ENCODE results near the gene NEUROD2.

Gene NEUROD2

DNA sequence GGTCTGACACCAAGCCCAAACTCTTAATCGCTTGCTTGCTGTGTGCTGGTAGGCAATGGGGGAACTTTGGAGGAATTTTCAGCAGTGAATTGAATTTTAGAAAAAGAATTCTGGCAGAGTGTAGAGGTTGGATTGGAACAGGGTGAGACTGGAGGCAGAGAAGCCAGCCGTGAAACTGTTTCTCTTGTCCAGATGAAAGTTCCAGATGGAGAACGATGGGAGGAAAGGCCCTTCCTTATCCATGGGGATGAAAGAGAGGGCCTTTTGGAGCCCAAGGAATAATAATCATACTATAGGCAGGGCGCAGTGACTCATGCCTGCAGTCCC lies 26.0 kb downstream of the NEUROD2 start:
- H3K9me3 ChIP-seq (ENCODE audit: low read length), result no peaks in the 10 kb centered on the region
- H3K36me3 ChIP-seq (ENCODE audit: insufficient read depth, low read length), result no peaks in the 10 kb centered on the region
- peaks cover 21% of the 10 kb centered on the region for H3K4me1 ChIP-seq (ENCODE audit: insufficient read depth, low read length)
- peaks cover 3% of the 10 kb centered on the region for H3K27me3 ChIP-seq (ENCODE audit: insufficient read depth, low read length)
- H2AFZ ChIP-seq (ENCODE audit: low read depth, low read length), result no peak overlapping the region
- H3K4me3 ChIP-seq (ENCODE audit: low read length), result no peak overlapping the region

- H2AFZ ChIP-seq (ENCODE audit: low read depth, low read length), result no peak overlapping the region
- H3K27me3 ChIP-seq (ENCODE audit: insufficient read depth, low read length), result peaks cover 3% of the 10 kb centered on the region
- no peaks in the 10 kb centered on the region for H3K9me3 ChIP-seq (ENCODE audit: low read length)
- H3K36me3 ChIP-seq (ENCODE audit: insufficient read depth, low read length), result no peaks in the 10 kb centered on the region
- peaks cover 21% of the 10 kb centered on the region for H3K4me1 ChIP-seq (ENCODE audit: insufficient read depth, low read length)
- H3K4me3 ChIP-seq (ENCODE audit: low read length), result no peak overlapping the region
These were observed 26.5 kb downstream of the NEUROD2 start for GRCh38 chr17:39581071-39581758.

DNA sequence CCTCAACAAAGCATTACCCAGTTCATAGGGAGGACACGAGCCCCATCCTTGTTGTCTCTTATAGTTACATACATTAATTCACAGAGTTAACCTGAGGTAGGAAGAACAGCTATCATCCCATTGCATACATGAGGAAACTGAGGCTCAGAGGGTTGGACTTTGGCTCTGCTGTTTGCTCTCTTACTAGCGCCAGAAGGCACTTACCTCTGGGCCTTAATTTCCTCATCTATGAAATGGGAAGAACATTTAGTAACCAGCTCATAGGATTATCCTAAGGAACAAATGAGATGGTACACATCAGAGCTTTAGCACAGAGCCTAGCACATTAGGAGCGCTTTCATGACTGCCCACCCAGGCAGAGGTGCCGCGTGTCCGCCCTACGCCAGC lies 27.6 kb downstream of the NEUROD2 start:
- no peak overlapping the region for H3K4me3 ChIP-seq (ENCODE audit: low read length)
- no peak overlapping the region for H2AFZ ChIP-seq (ENCODE audit: low read depth, low read length)
- no peaks in the 10 kb centered on the region for H3K27me3 ChIP-seq (ENCODE audit: insufficient read depth, low read length)
- H3K4me1 ChIP-seq (ENCODE audit: insufficient read depth, low read length), result peaks cover 21% of the 10 kb centered on the region
- H3K36me3 ChIP-seq (ENCODE audit: insufficient read depth, low read length), result no peaks in the 10 kb centered on the region
- no peaks in the 10 kb centered on the region for H3K9me3 ChIP-seq (ENCODE audit: low read length)

DNA sequence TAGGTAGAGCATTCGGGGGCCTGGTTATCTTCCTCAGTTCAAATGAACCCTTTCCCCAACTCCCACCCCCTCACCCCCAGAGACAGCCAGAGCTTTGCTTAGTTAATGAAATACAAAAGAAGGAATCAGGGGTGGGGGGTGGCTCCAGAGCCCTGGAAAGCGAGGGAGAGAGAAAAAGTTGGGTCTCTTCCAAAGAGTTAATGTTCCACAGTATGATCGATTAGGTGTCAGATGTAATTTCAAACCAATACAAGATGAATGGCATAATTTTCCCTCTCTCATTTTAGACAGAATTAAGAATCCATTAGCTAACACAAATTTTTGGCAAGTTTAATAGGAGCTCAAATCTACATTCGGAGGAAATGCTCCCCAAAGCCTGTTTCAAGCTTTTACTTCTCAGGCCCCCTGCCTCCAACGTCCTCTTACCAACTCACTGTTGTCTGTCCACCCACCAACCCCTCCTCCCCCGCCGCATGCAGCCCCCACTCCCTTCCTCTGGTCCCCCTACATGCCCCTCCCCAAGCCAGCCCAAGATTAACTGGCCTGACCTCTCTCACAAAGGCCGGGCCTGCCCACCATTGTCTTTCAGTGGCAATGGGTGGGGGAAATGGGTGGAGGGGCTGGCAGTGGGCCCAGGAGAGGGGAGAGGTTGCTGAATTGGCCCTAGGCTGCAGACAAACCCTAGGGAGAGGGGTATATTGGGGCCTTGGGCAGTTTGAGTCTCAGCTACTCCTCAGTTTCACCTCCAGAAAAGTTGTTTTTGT lies 28.2 kb downstream of the NEUROD2 start:
- Histone ChIP-seq H3K4me1 (ENCODE audit: insufficient read depth, low read length) (peaks cover 21% of the 10 kb centered on the region), H3K27me3 (ENCODE audit: insufficient read depth, low read length) (no peaks in the 10 kb centered on the region), H3K36me3 (ENCODE audit: insufficient read depth, low read length) (no peaks in the 10 kb centered on the region), H2AFZ (ENCODE audit: low read depth, low read length) (no peak overlapping the region), H3K9me3 (ENCODE audit: low read length) (no peaks in the 10 kb centered on the region), H3K4me3 (ENCODE audit: low read length) (no peak overlapping the region)

GRCh38 chr17:39578272-39578671 lies 29.4 kb downstream of the NEUROD2 start:
- H3K27me3 ChIP-seq (ENCODE audit: insufficient read depth, low read length), result no peaks in the 10 kb centered on the region
- peaks cover 25% of the 10 kb centered on the region for H3K4me1 ChIP-seq (ENCODE audit: insufficient read depth, low read length)
- no peaks in the 10 kb centered on the region for H3K36me3 ChIP-seq (ENCODE audit: insufficient read depth, low read length)
- H2AFZ ChIP-seq (ENCODE audit: low read depth, low read length), result no peak overlapping the region
- H3K4me3 ChIP-seq (ENCODE audit: low read length), result no peak overlapping the region
- H3K9me3 ChIP-seq (ENCODE audit: low read length), result no peaks in the 10 kb centered on the region

- Histone ChIP-seq H2AFZ (ENCODE audit: low read depth, low read length) (no peak overlapping the region), H3K9me3 (ENCODE audit: low read length) (peaks cover 2% of the 10 kb centered on the region), H3K27me3 (ENCODE audit: insufficient read depth, low read length) (no peaks in the 10 kb centered on the region), H3K4me3 (ENCODE audit: low read length) (no peak overlapping the region), H3K36me3 (ENCODE audit: insufficient read depth, low read length) (no peaks in the 10 kb centered on the region), H3K4me1 (ENCODE audit: insufficient read depth, low read length) (peaks cover 25% of the 10 kb centered on the region)
These were observed 31.5 kb downstream of the NEUROD2 start for GRCh38 chr17:39576187-39576586.

DNA sequence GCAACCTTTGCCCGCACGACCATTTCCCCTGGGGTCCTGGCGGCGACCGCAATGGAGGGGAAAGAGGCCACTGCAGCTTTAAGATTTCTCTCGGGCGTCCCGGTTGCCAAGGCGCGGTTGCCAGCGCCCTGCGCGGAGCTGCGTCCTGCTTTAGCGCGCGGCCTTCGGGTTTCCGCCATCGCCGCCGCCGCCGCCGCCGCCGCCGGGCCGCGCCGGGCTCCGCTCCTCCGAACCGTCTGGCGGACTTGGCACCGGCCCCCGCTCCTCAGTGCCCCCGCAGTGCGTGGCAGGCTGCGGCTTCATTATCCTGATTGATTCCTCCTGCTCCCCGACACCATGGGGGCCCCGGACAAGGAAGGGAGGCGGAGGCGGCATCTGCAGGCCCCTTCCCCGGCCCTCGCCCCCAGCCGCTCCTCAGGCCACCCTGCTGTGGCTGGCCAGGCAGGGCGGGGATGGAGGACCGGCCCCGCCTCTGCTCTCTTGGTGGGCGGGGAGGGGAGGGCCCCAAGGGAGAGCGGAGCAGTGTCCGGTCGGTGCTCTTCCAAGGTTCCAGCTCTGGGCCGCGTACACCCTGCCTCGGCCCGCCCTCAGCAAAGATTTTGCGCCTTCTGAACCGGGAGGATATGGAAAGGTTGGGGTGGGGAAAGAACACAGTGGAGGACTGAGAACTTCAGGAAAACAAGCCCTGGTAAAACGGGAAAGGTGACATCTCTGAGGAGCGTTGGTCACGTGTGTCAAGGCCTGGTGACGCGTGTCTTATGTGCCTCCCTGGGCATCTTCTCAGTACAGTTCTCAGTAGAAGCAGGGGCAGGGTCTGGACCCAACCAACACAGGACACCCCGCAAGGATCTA lies 34.0 kb downstream of the NEUROD2 start:
- H2AFZ ChIP-seq (ENCODE audit: low read depth, low read length), result peak overlapping the region; percentile 91
- peaks cover 7% of the 10 kb centered on the region for H3K4me1 ChIP-seq (ENCODE audit: insufficient read depth, low read length)
- peak overlapping the region; percentile 65 for H3K4me3 ChIP-seq (ENCODE audit: low read length)
- H3K36me3 ChIP-seq (ENCODE audit: insufficient read depth, low read length), result peaks cover 6% of the 10 kb centered on the region
- H3K9me3 ChIP-seq (ENCODE audit: low read length), result peaks cover 4% of the 10 kb centered on the region
- H3K27me3 ChIP-seq (ENCODE audit: insufficient read depth, low read length), result no peaks in the 10 kb centered on the region

DNA sequence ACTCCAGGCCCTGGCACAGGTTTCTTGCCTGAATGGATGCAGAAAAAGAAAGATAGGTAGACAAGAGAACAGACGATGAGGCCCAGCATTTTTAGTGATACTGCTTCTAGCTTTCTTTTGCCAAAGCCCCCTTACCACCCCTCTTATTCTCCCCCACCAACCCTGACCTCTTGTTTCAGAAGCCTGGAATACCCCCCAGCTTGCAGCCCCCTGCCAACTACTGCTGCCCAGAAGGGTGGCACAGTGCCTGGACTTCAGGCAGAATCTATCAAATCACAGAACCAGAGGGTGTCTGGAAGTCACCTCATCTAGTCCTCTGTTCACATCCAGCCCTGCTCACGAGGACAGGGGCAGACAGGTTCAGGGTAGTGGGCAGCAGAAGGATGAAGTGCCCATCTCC lies 35.6 kb downstream of the NEUROD2 start:
- Histone ChIP-seq H3K36me3 (ENCODE audit: insufficient read depth, low read length) (peaks cover 15% of the 10 kb centered on the region), H3K4me1 (ENCODE audit: insufficient read depth, low read length) (peaks cover 4% of the 10 kb centered on the region), H3K9me3 (ENCODE audit: low read length) (peaks cover 4% of the 10 kb centered on the region), H2AFZ (ENCODE audit: low read depth, low read length) (no peak overlapping the region), H3K4me3 (ENCODE audit: low read length) (no peak overlapping the region), H3K27me3 (ENCODE audit: insufficient read depth, low read length) (no peaks in the 10 kb centered on the region)

GRCh38 chr17:39569126-39569525 lies 38.6 kb downstream of the NEUROD2 start:
- no peak overlapping the region for H3K4me3 ChIP-seq (ENCODE audit: low read length)
- H3K27me3 ChIP-seq (ENCODE audit: insufficient read depth, low read length), result no peaks in the 10 kb centered on the region
- H3K36me3 ChIP-seq (ENCODE audit: insufficient read depth, low read length), result peaks cover 21% of the 10 kb centered on the region
- H2AFZ ChIP-seq (ENCODE audit: low read depth, low read length), result no peak overlapping the region
- H3K4me1 ChIP-seq (ENCODE audit: insufficient read depth, low read length), result peaks cover 7% of the 10 kb centered on the region
- H3K9me3 ChIP-seq (ENCODE audit: low read length), result peaks cover 4% of the 10 kb centered on the region

DNA sequence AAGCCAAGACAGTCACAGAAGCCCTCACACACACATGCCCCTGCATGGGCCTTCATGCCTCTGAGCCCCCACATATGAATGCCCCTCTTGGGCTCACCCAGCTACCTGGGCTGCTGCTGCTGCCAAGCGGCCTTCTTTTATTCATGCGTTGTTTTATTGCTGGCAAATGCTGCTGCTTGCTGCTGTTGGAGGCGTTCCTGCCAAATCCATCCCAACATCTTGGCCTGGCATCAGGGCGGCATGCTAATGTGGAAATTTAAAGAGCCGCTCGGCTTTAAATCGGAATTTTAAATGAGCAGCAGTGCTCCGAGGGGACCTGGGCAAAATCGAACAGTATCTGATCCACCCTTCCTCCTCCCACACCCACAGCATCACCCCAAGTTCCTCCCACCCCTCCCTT lies 39.0 kb downstream of the NEUROD2 start:
- peaks cover 8% of the 10 kb centered on the region for H3K4me1 ChIP-seq (ENCODE audit: insufficient read depth, low read length)
- H3K9me3 ChIP-seq (ENCODE audit: low read length), result peaks cover 4% of the 10 kb centered on the region
- H3K36me3 ChIP-seq (ENCODE audit: insufficient read depth, low read length), result peaks cover 21% of the 10 kb centered on the region
- H3K4me3 ChIP-seq (ENCODE audit: low read length), result no peak overlapping the region
- H2AFZ ChIP-seq (ENCODE audit: low read depth, low read length), result no peak overlapping the region
- H3K27me3 ChIP-seq (ENCODE audit: insufficient read depth, low read length), result no peaks in the 10 kb centered on the region

DNA sequence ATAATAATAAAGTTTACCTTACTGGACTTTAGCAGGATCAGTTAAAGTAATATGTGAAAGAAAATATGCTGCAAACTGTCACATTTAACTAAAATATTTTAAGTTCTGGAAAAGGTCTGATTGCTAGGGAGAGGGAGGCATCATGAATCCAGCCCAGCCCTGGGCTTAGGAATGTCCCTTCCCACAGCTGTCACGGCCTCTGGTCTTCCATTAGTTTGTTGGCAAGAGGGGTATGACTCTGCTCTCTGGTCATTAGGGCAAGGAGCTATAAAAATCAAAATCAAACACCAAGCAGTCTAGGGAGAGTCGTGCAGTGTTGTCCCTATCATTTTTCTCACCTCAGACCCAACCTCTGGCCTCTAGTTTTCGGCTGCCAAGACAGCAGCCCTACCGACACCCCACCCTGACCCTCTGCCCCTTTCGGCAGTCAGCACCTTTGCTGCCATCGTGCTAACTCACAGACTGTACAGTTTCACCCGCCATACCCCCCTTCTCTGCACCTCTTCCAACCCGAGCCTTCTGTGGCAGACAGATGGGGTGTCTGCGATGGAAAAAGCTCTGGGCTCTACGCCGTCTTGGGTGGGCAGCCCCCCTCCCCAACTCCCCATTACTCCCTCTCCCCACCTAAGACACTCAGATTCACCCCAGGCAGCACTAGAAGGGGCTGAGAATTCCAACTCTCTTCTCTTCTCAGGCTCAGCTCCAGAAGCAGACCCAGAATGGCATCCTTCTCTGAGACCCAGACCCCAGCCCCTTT lies 41.4 kb downstream of the NEUROD2 start:
- no peaks in the 10 kb centered on the region for H3K27me3 ChIP-seq (ENCODE audit: insufficient read depth, low read length)
- peaks cover 21% of the 10 kb centered on the region for H3K36me3 ChIP-seq (ENCODE audit: insufficient read depth, low read length)
- H3K4me3 ChIP-seq (ENCODE audit: low read length), result no peak overlapping the region
- H3K4me1 ChIP-seq (ENCODE audit: insufficient read depth, low read length), result peaks cover 12% of the 10 kb centered on the region
- no peak overlapping the region for H2AFZ ChIP-seq (ENCODE audit: low read depth, low read length)
- peaks cover 2% of the 10 kb centered on the region for H3K9me3 ChIP-seq (ENCODE audit: low read length)

DNA sequence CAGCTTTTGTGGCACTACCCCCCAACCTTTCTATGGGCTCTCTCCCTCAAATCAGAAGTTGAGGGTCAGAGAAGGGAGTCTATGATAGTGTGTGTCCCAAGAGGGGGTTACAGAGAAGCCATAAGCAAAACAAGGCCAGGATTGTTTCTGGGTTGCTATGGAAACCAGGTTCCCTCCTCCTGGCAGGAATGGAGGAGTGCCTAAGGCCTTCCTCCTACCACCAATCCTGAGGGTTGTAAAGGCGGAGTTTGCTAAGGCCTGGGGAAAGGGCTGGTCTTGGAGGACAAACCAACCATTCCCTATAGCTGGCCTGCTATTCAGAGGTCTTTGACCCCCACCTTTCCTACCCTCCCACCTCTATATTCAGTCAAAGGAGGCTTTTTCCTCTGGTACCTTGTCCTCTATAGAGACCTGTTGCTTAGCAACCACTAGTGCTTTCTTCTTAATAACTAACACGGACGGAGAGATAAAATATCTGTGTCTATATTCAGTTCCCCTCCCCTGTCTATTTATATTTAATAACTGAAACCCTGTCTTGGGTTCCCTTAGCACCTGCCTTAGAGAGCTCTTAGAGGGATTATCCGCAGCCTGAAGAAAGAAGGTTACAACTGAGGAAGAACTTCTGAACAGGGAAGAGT lies 43.4 kb downstream of the NEUROD2 start:
- Histone ChIP-seq H3K27me3 (ENCODE audit: insufficient read depth, low read length) (no peaks in the 10 kb centered on the region), H3K9me3 (ENCODE audit: low read length) (no peaks in the 10 kb centered on the region), H3K36me3 (ENCODE audit: insufficient read depth, low read length) (peaks cover 26% of the 10 kb centered on the region), H2AFZ (ENCODE audit: low read depth, low read length) (no peak overlapping the region), H3K4me1 (ENCODE audit: insufficient read depth, low read length) (peaks cover 12% of the 10 kb centered on the region), H3K4me3 (ENCODE audit: low read length) (no peak overlapping the region)
